ENCODE data around the gene NRN1. TPM values are rescaled to one million over a fixed set of nuclear protein-coding genes. Genes with fewer than 3 reads are reported as not detected.

The NRN1 gene
- total RNA-seq, 1 donor from 2014 or later, result 1.3 TPM

DNA sequence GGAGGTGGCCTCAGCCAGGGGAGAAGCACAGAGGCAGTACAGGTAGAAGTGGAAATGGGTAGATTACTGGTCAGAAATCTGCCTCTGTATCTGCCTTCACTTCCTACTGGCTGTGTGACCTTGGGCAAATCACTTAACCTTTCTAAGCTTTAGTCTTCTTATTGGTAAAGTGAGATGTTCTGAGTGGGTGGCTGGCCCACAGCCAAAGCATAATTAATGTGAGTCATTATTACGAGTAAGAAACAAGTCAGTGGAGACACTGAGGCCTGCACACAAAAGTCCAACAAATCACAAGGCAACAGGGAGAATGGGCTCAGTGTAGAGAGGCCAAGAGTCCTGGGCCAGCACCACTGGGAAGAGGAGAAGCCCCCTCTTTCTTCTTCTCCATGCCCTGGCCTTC is 39.1 kb downstream of the NRN1 start:
- Histone ChIP-seq H3K27ac (no peak overlapping the region), H3K4me3 (no peak overlapping the region), H3K4me1 (peaks cover 6% of the 10 kb centered on the region), H3K4me2 (no peak overlapping the region), H3K9ac (no peak overlapping the region), H3K9me3 (ENCODE audit: low read depth) (no peaks in the 10 kb centered on the region), H3K79me2 (ENCODE audit: low read depth) (no peaks in the 10 kb centered on the region), H3K36me3 (no peaks in the 10 kb centered on the region), H4K20me1 (ENCODE audit: low read depth) (no peaks in the 10 kb centered on the region), H2AFZ (replicated peaks) (no peak overlapping the region), H3F3A (ENCODE audit: low read depth) (no peaks in the 10 kb centered on the region), H3K27me3 (no peaks in the 10 kb centered on the region)
- no peaks in the 10 kb centered on the region for H3K36me3 Mint-ChIP-seq
- no peak overlapping the region for H3K4me3 Mint-ChIP-seq
- H3K4me1 Mint-ChIP-seq, result peaks cover 12% of the 10 kb centered on the region
- H3K27ac Mint-ChIP-seq, result no peak overlapping the region
- peaks cover 2% of the 10 kb centered on the region for H3K27me3 Mint-ChIP-seq (ENCODE audit: insufficient read depth, low read depth)
- TF ChIP-seq EZH2 (IDR thresholded peaks at IDR 0.05) (no peak), EZH2phosphoT487 (IDR thresholded peaks at IDR 0.05) (no peak)
- TF ChIP-seq, protein P1, sequence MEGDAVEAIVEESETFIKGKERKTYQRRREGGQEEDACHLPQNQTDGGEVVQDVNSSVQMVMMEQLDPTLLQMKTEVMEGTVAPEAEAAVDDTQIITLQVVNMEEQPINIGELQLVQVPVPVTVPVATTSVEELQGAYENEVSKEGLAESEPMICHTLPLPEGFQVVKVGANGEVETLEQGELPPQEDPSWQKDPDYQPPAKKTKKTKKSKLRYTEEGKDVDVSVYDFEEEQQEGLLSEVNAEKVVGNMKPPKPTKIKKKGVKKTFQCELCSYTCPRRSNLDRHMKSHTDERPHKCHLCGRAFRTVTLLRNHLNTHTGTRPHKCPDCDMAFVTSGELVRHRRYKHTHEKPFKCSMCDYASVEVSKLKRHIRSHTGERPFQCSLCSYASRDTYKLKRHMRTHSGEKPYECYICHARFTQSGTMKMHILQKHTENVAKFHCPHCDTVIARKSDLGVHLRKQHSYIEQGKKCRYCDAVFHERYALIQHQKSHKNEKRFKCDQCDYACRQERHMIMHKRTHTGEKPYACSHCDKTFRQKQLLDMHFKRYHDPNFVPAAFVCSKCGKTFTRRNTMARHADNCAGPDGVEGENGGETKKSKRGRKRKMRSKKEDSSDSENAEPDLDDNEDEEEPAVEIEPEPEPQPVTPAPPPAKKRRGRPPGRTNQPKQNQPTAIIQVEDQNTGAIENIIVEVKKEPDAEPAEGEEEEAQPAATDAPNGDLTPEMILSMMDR (IDR thresholded peaks at IDR 0.05), result no peak
- no peak for DNase-seq (ENCODE audit: low spot score)
- no peaks in the 10 kb centered on the region for H3K9me3 Mint-ChIP-seq

- no peak for TF ChIP-seq EZH2 (IDR thresholded peaks at IDR 0.05)
- TF ChIP-seq EZH2phosphoT487 (IDR thresholded peaks at IDR 0.05), result no peak
- TF ChIP-seq, protein P1 (IDR thresholded peaks at IDR 0.05), result no peak
- Histone ChIP-seq H3K4me2 (no peak overlapping the region), H3K9me3 (ENCODE audit: low read depth) (no peaks in the 10 kb centered on the region), H3K36me3 (no peaks in the 10 kb centered on the region), H3K4me3 (no peak overlapping the region), H2AFZ (replicated peaks) (no peak overlapping the region), H3K9ac (no peak overlapping the region), H4K20me1 (ENCODE audit: low read depth) (no peaks in the 10 kb centered on the region), H3F3A (ENCODE audit: low read depth) (peaks cover 13% of the 10 kb centered on the region), H3K79me2 (ENCODE audit: low read depth) (no peaks in the 10 kb centered on the region), H3K27ac (no peak overlapping the region), H3K4me1 (peaks cover 8% of the 10 kb centered on the region), H3K27me3 (no peaks in the 10 kb centered on the region)
- Mint-ChIP-seq H3K27me3 (ENCODE audit: insufficient read depth, low read depth) (no peaks in the 10 kb centered on the region), H3K4me1 (peaks cover 16% of the 10 kb centered on the region), H3K27ac (no peak overlapping the region), H3K9me3 (no peaks in the 10 kb centered on the region), H3K36me3 (no peaks in the 10 kb centered on the region), H3K4me3 (no peak overlapping the region)
- no peak for DNase-seq (ENCODE audit: low spot score)
Measured at GRCh38 chr6:5962794-5963193, 43.9 kb downstream of the NRN1 start.

DNA sequence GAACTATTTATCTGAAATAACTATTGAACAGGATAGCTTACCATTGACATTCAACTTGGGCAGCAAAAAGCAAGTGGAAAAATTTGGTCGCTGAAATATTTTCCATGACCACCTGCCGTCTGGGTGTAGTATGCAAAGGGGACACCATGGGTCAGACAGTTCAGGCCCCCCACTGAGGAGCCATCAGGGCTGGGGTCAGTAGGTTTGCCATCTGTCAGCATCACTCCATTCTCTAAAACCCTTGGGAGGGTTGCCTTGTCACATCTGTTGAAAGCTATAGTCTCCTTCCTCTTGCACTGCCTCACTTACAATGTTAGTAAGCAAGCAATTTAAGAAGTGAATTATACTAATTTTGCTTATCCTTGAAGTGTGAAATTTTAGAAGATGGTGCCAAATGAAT is 44.9 kb downstream of the NRN1 start:
- Mint-ChIP-seq H3K9me3 (no peaks in the 10 kb centered on the region), H3K4me3 (no peak overlapping the region), H3K36me3 (no peaks in the 10 kb centered on the region), H3K27me3 (ENCODE audit: insufficient read depth, low read depth) (no peaks in the 10 kb centered on the region), H3K27ac (no peak overlapping the region), H3K4me1 (peaks cover 16% of the 10 kb centered on the region)
- Histone ChIP-seq H4K20me1 (ENCODE audit: low read depth) (no peaks in the 10 kb centered on the region), H3K27me3 (no peaks in the 10 kb centered on the region), H3K9me3 (ENCODE audit: low read depth) (no peaks in the 10 kb centered on the region), H3K36me3 (no peaks in the 10 kb centered on the region), H2AFZ (replicated peaks) (no peak overlapping the region), H3K4me2 (no peak overlapping the region), H3K9ac (no peak overlapping the region), H3K4me3 (no peak overlapping the region), H3K4me1 (peaks cover 8% of the 10 kb centered on the region), H3K79me2 (ENCODE audit: low read depth) (no peaks in the 10 kb centered on the region), H3K27ac (no peak overlapping the region), H3F3A (ENCODE audit: low read depth) (peaks cover 13% of the 10 kb centered on the region)
- no peak for DNase-seq (ENCODE audit: low spot score)
- TF ChIP-seq EZH2phosphoT487 (IDR thresholded peaks at IDR 0.05) (no peak), EZH2 (IDR thresholded peaks at IDR 0.05) (no peak)
- TF ChIP-seq, protein P1 (IDR thresholded peaks at IDR 0.05), result no peak

Data from neural progenitor cell (in vitro differentiated cells).